Activated CD8-positive, alpha-beta memory T cell treated with anti-CD3 and anti-CD28 coated beads, Interleukin-2, amount 50 U/mL, for 1 hour (primary cell): ENCODE measurements around the gene PHF21A.
"Not testable (repeated sequence)": the region's sequence is repeated elsewhere in the genome, so short reads cannot be mapped to it uniquely, and the experiment has no call there.

ENCODE experiments used
- DNase-seq: peaks from one replicate; pipeline ENCODE4 v3.0.0-alpha.2; 2020; ENCODE audit errors: extremely low read depth

PHF21A gene

GRCh38 chr11:46120346-46121300 lies 631 bp downstream of the PHF21A start:
- DNase-seq: no peak

DNA sequence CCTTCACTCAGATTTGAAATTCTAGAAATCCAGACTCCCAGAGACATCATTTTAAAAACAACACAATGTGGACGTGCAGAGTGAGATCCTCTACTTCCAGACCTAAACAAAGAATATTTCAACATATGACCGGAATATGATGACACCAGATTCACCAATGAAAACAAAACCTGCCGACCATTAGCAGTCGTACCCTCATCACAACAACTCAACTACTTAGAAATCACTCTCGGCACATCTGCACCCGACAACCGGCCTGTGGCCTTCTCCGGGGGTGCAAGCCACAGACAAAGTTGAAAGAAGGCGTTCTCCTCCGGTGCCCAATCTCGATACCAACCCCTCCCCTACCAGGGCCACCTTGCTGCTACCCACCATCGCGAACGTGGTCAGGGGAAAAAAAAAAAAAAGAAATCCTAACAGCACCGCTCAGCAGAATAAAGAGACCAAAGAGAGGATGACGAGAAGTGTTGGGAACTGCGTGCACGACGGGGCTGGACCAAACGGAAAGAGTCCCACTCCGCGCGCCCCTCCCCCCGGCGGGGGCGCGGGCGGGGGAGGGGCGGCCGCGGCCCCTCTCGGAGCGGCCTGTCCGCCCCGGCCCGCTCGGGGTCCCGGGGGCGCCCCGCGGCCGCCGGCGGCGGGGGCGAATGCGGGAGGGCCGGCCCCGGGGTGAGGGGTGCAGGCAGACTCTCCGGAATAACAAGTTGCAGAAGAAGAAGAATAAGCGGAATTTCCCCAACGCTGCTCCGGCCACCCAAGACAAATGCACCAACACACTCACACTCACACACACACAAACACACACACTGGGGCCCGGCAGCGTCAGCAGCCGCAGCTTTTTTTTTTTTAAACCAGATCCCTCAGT lies 1.7 kb downstream of the PHF21A start:
- DNase-seq: no peak

DNA sequence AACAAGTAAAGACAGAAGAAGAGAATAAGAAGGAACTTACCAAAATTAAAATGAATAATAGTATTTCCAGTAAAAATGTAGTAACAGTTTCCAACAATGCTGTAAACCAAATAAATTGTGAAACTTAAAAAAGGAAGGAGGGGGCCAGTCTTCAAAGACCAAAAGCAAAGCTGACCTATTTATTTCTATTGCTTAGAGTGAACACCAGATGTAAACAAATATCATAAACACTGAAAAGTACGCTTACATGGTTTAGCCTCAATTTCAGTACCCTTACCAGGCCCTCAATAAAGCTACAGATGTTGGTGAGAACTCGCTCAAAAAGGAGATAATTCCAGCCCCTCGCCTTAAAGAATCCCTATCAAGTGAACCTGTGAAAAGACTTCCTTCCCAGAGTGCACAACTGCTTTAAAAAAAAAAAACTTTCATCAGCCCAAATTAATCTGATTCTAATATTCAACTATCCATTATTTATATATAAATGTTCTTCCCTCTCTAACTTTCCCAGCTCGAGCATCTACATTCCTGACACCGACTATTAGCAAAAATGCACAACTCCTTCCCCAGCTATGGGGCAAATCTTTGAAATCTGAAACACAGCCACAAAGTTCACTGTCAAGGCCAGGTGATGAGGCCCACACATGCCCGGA lies 2.4 kb downstream of the PHF21A start:
- DNase-seq: no peak

DNA sequence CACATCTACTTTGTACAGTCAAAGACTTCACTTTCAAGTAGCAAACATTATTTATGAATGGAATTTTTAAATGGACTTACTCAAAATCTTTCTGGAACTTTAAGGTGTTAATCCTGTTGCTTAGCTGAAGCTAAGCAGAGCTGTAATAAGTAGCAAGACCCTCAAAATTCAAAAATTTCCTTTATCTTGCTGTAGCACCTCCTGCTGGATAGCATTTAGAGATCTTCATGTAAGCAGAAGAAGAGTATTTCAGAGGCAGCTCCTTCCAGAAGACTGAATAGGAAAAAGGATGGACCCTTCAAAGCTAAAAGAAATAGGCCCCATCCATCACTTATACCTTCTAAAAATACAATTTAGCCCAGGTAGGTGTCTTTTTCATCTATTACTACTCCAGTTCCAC lies 3.4 kb downstream of the PHF21A start:
- no peak for DNase-seq

- DNase-seq: not testable (repeated sequence)
These were observed 4.6 kb downstream of the PHF21A start for GRCh38 chr11:46116712-46117037.

DNA sequence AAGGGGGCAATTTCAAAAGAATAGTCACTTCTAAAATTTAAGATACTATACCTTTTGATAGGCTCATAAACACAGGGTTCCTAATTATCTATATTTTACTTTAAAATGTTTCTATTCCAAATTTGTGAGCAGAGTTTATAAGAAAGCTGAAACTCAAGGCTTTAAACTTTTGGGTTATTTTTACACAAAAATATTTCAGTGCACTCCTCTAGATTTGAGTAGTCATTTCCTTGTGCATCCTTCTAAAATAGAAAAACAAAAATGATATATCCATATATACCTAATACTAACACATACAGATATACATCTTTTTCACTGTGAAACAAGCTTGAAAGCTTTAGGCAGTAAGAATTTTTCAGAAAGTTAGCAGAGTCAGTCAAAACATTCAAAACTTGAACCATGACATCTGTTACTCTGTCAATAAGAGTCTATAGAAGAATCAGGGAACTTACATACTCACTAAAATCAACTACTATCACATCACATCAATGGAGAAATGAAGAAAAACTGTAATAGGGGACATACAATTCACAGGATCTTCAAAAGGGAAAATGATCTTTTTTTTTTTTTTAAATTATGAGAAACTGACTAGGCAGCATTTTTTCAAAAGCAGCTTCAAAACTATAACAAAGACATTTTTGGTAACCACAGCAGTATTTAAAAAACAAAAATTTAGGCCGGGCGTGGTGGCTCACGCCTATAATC lies 5.1 kb downstream of the PHF21A start:
- no peak for DNase-seq

- no peak for DNase-seq
These were observed 6.3 kb downstream of the PHF21A start for GRCh38 chr11:46114961-46115360.

- no peak for DNase-seq
These were observed 6.9 kb downstream of the PHF21A start for GRCh38 chr11:46114378-46114777.

DNA sequence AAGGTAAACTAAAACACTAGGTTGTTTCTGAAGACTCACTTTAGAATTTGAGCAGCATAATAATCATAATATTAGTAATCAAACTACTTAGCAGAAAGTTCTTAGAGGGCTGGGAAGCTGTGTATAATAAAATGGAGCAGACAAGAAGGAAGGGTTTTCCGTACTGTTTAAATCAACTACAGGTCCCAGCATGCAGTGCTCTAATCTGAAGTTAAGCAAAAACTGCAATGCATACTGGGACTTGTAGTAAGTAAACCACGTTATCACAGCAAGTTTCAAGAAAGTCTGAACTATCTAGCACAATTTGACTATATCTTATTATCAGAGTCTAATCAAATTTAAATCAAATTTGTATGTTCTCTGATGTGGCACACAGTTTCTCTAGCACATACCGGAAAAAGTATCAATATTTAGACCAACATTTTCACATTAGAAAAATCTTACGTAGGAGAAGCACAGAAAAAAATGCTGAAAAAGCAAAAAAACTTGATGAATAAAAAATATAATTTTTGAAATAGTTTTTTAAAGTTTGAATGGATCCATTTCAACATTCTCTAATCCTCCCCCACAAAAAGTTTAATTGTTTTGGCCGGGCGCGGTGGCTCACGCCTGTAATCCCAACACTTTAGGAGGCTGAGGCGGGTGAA lies 8.2 kb downstream of the PHF21A start:
- DNase-seq: no peak

GRCh38 chr11:46108751-46109150 lies 12.5 kb downstream of the PHF21A start:
- DNase-seq: no peak

DNA sequence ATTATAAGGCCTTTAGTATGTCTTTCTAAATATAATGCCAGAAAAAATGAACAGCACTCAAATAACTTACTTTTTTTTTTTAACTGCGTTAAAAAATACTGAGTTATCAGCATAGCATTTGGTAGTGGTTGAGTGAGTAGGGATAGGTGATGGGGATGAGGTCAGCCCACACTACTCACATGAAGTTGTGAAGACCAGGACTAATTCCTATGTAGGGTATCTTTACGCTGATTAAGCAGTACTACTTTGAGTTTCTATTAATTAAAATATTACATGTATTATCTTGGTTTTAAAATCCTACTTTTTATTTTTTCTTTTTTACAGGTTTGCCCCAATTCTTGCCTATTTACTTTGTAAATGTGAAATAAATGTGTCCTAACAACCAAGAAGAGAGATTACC lies 13.5 kb downstream of the PHF21A start:
- no peak for DNase-seq

DNA sequence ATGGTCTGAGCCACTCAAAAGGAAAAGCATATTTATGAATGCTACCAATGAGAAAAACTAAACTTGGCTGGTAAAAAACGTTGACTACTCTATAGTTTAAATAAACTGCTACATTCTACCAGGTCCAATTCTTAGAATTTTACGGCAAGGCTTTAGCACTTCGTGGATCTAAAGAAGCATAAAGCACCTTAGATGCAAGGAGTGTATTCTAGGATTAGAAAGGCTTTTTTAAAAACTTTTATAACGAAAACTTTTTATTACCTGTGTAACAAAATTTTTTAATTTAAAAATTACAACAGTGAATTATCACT lies 13.9 kb downstream of the PHF21A start:
- DNase-seq: no peak

DNA sequence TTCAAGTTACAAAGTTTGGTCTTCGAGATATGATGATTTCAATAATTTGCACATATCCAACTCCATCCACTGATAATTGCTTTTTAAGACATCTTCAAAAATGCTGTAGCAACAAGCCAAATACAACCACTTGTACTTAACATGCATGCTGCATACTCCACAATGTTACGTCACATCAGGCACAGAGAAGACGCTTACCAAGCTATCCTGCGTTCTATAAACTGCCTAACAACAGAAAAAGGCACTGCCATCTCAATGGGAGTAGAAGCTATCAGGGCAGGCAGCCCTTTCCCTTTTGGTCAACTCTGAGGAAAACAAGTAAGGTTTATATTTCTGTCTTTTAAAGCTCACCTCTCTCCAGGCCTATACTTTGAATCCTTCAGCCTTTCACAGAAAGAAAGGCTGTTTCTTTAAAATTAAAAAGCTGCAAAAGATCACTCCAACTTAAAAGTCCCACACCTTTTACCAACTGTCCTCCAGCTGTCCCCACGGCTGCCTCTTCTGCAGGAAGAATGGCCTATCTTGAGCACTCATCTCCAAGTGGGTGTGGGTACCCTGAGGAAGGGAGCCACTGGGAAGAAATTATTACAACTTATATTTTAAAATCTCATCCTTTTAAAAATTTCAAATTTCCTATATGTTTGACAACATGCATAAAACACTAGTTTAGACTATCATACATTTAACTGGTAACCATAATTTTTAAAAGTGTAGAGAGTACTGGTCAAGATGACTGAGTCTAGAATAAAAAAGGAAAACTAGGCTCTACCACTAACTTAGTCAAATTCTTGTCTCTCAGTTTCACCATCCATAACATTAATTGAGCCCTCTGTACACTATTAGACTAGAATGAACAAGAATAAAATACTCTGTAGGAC lies 14.5 kb downstream of the PHF21A start:
- no peak for DNase-seq

DNA sequence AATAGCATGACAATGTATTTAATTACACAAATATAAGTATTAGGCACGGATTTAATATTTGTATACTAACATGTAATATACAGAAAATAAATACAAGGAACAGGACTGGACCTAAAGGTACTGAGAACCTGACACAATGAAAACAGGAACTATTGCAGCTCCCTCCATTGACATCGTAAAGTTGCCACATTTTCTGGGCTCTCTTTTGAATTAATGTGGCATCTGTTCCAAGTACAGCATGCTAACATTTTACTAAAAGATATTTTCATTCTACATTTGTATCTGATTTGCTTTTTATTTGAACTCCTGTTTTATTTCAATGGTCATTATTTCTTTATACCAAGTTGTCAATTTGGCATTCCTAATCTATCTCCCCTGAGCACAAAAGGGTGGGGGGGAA lies 15.3 kb downstream of the PHF21A start:
- DNase-seq: no peak

DNA sequence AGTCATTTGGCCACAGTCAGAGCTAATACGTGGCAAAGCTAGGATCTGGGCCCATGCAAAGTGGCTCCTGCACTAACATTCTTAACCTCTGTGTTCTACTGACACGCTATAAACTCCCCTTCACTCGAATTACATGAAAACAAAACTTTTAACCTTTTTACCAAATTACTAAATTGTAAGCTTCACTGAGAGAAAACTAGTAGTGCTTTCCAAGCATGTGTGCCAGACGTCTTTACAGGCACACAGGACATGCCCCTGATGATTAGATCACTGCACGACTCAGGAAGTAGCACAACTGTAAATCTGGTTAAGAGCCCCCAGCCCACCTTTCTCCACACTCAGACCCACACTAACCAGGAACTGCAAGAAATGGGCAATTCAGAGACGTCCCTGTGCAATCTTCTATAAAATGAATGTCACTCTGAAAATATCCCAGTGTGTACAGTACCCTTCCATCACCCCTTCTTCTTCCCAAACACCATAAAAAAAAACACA lies 16.1 kb downstream of the PHF21A start:
- DNase-seq: no peak

DNA sequence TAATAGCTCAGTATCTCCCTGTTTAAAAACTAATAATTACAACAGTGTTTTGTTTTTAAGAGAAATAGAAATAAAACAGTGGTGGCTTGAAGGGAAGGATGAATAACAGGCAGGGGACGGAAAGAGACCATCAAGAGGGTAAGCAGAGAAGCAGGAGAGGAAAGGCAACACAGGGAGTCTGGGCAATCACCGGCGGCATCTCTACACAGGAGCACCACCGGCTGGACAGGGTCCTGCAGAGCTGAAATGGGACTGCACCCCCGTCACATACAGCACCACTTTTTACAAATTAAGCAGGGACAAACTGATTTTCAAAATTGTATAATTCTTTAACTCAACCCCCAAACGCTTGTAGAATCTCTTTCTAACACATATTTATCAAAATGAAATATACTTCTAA lies 18.4 kb downstream of the PHF21A start:
- DNase-seq: no peak

DNA sequence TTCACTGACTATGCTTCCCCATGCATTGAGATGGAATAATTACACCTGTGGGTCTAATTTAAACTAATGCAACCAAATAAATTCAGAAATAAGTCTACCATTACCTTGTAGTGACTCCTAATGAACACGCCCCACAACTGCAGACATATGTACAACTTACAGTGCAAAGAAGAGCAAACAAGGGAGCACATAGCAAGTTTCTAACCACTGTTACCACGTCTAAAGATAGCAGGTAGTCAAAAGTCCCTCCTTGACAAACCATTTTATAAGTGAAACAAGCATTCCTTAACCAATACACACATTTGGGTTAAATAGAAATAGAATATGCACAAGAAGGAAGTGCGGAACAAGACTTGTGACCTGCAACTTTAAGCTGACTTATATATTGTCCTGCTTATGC lies 20.6 kb downstream of the PHF21A start:
- no peak for DNase-seq

DNA sequence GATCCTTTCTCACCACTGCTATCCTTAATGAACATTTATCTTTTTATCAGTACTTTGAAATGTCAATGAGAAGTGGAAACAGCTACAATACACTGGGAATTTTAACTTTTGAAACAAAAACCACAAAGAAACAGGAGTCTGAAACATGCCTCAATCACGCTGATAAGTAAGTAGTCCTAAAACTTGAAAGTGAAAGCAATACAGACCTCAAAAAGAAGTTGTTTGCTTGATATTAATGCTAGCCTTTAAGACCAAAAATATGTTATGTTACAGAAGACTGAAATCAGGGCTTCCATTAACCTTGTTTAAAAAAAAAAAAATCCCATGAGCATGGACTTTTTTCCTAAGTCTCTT lies 21.3 kb downstream of the PHF21A start:
- no peak for DNase-seq

DNA sequence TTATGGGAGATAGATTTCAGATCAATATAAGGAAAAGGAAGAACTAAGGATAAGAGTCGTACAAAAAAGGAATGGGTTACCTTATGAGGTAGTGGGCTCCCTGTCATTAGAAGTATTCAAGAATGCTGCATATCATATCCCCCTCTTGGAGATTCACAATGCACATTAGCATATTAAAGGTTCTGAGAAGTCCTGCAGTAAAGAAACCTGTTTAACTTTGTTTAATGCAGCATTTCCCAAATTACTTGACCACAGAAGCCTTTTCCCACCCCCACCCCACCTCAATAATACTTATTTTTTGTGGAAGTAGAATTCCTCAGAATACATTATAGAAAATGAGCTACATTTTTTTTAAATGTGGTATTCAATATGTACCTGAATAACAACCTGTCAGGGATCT lies 30.9 kb downstream of the PHF21A start:
- DNase-seq: no peak

GRCh38 chr11:46079662-46080061 lies 41.6 kb downstream of the PHF21A start:
- DNase-seq: no peak
